ENCODE measurements around the gene BAD.
"Not testable (repeated sequence)": the region's sequence is repeated elsewhere in the genome, so short reads cannot be mapped to it uniquely, and the experiment has no call there.

The BAD gene

DNA sequence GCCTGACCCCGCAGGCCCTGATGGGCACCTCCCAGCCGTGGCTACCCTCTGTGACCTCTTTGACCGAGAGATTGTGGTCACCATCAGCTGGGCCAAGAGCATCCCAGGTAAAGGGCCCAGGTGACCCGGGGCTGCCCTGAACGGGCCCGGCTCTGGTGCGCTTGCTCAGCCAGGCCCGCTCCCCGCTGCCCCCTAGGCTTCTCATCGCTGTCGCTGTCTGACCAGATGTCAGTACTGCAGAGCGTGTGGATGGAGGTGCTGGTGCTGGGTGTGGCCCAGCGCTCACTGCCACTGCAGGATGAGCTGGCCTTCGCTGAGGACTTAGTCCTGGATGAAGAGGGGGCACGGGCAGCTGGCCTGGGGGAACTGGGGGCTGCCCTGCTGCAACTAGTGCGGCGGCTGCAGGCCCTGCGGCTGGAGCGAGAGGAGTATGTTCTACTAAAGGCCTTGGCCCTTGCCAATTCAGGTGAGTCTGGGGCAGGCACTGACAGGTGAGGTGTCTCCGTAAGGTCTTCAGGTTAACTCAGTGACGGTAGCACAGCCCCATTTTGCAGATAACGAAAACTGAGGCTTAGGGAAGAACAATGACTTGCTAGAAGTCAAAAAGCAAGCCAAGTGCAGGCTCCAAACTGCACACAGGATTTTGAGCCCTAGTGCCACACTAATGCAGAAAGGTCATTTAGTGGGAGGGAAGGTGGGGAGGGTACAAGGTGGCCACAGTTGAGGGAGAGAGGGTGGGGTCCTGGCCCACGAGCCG, 30.5 kb upstream of the BAD start:
- no peak for FAIRE-seq

GRCh38 chr11:64314146-64314804, 29.8 kb upstream of the BAD start:
- FAIRE-seq, result no peak

DNA sequence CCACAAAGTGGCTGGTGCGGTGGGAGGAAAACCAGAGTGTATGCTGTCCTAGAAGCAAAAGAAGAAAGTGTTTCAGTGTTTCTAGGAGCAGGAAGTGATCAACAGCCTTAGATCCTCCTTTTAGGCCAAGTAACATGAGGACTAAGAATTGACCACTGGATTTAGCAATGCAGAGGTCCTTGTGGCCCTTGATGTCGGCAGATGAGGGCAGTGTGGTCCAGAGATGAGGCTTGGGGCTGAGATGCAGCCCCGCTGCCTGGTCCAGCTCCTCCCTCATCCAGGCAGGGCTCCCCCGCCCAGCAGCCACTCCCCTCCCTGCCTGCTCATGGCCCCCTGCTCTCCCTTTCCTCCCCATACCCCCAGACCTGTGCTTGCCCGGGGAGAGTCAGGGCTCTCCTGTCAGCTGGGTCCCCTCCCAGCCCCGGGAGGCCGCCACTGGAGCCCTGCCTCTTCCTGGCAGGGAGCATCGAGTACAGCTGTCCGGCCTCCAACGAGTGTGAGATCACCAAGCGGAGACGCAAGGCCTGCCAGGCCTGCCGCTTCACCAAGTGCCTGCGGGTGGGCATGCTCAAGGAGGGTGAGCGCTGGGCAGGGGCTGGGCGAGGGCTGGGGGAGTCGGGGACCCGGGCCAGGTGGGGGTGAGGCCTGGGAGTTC, 29.2 kb upstream of the BAD start:
- FAIRE-seq, result no peak

GRCh38 chr11:64312947-64313346, 28.5 kb upstream of the BAD start:
- no peak for FAIRE-seq

DNA sequence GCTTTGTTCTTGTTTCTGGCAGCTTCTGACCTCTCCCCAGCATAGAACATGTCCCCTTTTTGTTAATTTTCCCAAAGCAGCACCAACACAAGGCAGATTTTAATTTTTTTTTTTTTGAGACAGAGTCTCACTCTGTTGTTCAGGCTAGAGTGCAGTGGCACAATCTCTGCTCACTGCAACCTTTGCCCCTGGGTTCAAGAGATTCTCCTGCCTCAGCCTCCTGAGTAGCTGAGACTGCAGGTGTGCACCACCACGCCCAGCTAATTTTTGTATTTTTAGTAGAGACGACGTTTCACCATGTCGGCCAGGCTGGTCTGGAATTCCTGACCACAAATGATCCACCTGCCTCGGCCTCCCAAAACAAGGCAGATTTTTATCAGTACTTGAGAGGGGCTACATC, 23.3 kb upstream of the BAD start:
- not testable (repeated sequence) for FAIRE-seq

- no peak for FAIRE-seq
These were observed 22.6 kb upstream of the BAD start for GRCh38 chr11:64306876-64307622.

DNA sequence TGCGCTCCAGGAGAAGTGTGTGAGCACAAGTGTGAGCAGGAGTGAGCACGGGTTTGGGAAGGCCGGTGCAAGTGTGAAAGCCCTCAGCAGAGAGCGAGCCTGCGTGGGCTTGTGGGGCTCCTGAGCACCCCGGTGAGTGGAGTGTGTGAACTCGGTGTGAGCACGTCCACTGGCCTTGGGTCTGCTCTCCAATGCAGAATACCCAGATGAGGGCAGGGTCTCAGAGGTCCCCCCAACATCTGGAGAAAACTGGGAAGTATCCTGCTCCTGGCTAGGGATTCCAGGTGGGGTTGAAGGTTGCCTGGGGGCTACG, 22.1 kb upstream of the BAD start:
- FAIRE-seq, result no peak

- no peak for FAIRE-seq
These were observed 21.5 kb upstream of the BAD start for GRCh38 chr11:64305691-64306562.

GRCh38 chr11:64305075-64305690, 20.7 kb upstream of the BAD start, which contains the start of gene ESRRA:
Gene ESRRA, plus strand, starts transcription at chr11:64305524. Its CDS starts 1,656 bp downstream, at chr11:64307180.
- peak; percentile 84 for FAIRE-seq

GRCh38 chr11:64304316-64305072, 20.0 kb upstream of the BAD start:
- peak; percentile 91 for FAIRE-seq

- no peak for FAIRE-seq
These were observed 19.5 kb upstream of the BAD start for GRCh38 chr11:64304032-64304315.

GRCh38 chr11:64303109-64304031, 18.9 kb upstream of the BAD start:
- no peak for FAIRE-seq

GRCh38 chr11:64299847-64300648, 15.6 kb upstream of the BAD start, which contains the start of gene CATSPERZ:
Gene CATSPERZ, plus strand, starts transcription at chr11:64300358. Its CDS starts 53 bp downstream, at chr11:64300411.
- FAIRE-seq, result no peak

GRCh38 chr11:64298966-64299846, 14.7 kb upstream of the BAD start:
- no peak for FAIRE-seq

GRCh38 chr11:64297699-64298358, 13.4 kb upstream of the BAD start:
- FAIRE-seq, result no peak

- FAIRE-seq, result no peak
These were observed 12.6 kb upstream of the BAD start for GRCh38 chr11:64296830-64297698.

DNA sequence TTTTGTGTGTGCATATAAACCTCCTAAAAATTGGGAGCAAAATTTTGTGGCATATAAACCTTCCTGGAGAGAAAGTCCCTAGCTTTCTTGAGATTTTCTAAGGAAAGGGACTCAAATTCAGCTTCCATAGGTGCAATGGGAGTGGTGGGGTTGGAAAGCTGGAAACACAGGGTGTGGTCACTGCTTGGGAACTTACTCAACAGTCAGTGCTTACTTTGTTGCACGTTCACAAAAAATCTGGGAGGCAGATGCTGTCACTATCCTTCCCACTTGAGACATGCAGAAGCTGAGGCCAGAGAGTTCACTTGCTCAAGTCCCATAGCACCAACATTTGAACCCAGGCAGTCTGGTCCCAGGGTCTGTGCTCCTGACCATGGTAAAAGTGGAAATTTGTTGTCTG, 11.8 kb upstream of the BAD start:
- no peak for FAIRE-seq
